KOPT-K1 (cell line): ENCODE data around the gene TRMO.
A peak's percentile ranks its signal among the peaks of the same experiment; 100 is the strongest.

Source experiments
- H3K27ac ChIP-seq: fragments of 200-600 bp; sonication (generic); 2 replicates; pipeline ENCODE4 v1.5.1; 2016; ENCODE audit warnings: antibody characterized with exemption, mild to moderate bottlenecking, low read depth, low read length; ENCODE audit not compliant: poor library complexity, severe bottlenecking
- H3K36me3 ChIP-seq: fragments of 200-600 bp; sonication (generic); 2 replicates; pipeline ENCODE4 v1.5.1; 2017; ENCODE audit warnings: antibody characterized with exemption, mild to moderate bottlenecking, low read length, moderate library complexity; ENCODE audit not compliant: insufficient read depth
- H3K9me3 ChIP-seq: fragments of 200-600 bp; sonication (generic); 2 replicates; pipeline ENCODE4 v1.5.1; 2017; ENCODE audit warnings: antibody characterized with exemption, low read length, mild to moderate bottlenecking; ENCODE audit not compliant: insufficient read depth, poor library complexity, severe bottlenecking

Gene TRMO

DNA sequence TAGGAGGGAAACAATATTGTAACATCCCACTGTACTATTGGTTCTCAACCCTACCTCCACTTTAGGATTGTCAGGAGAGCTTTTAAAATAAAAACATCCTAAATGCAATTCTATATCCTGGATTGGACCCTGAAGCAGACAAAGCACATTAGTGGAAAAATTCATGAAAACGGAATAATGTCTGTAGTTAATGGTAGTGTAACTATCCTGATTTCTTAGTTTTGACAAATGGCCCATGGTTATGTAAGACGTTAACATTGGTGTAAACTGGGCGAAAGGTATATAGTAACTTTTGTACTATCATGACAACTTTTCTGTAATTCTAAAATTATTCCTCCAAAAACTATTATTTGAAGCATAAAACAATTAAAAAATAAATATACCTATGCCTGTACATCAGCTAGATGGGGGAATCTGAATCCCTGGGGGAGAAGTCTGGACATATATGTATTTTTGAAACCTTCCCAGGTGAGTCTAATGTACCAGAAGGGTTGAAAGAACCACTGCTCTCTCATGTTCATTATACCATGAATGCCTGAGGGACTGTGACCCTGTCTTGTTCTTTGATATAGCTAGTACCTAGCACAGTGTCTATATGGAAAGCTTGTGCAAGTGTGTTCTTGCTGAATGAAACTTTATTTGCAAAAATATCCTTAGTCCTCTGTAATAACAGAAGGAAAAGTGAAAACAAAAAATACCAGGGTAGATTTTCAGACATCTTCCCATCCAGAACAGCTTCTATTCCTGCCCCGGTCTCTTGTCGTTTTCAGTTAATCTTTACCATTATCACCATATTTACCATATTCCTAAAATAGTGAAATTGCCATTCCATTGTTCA lies 3.4 kb upstream of the TRMO start:
- H3K9me3 ChIP-seq: no peaks in the 10 kb centered on the region
- H3K27ac ChIP-seq: no peak overlapping the region
- no peaks in the 10 kb centered on the region for H3K36me3 ChIP-seq

DNA sequence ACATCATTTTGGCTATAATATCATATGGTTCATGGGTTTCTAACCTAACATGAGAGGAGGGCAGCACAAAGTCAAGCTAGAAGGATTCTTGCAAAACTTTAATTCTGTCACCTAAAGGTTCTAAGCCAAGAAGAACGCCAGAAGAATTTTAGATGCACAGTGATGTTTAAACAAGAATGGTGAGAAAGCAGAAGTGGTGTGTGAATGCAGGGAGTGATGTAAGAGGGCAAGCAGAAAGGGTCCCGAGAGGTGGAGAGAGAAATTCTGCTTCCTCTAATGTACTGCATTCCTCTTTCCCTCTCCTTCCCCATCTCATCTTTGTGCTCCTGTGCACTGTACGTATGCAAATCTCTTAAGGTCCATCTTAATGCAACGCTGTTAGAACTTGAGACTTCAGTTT lies 2.1 kb upstream of the TRMO start:
- no peak overlapping the region for H3K27ac ChIP-seq
- H3K36me3 ChIP-seq: no peaks in the 10 kb centered on the region
- H3K9me3 ChIP-seq: no peaks in the 10 kb centered on the region

- Histone ChIP-seq H3K27ac (peak overlapping the region; percentile 83), H3K36me3 (no peaks in the 10 kb centered on the region), H3K9me3 (no peaks in the 10 kb centered on the region)
Measured at GRCh38 chr9:97923529-97924108, 1.3 kb upstream of the TRMO start.

GRCh38 chr9:97919217-97919813 lies 3.0 kb downstream of the TRMO start:
- Histone ChIP-seq H3K9me3 (no peaks in the 10 kb centered on the region), H3K27ac (no peak overlapping the region), H3K36me3 (peaks cover 19% of the 10 kb centered on the region)

DNA sequence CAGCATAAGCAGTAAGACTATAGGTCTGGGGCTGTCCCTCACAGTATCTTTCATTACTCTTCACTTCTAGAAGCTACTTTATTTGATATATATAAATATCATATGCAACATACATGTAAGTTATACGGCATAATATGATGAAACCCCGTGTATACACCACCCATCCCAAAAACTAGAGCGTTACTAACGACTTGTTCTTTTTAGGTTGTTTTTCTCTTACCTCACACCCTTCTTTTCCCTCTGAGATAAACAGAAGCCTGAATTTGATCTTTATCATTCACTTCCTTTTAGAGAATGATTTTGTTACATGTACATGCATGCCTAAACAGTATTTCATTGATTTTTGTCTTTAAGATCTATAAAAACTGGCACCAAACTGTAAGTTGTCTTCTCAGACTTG lies 3.7 kb downstream of the TRMO start:
- no peak overlapping the region for H3K27ac ChIP-seq
- H3K9me3 ChIP-seq: no peaks in the 10 kb centered on the region
- H3K36me3 ChIP-seq: peaks cover 25% of the 10 kb centered on the region

DNA sequence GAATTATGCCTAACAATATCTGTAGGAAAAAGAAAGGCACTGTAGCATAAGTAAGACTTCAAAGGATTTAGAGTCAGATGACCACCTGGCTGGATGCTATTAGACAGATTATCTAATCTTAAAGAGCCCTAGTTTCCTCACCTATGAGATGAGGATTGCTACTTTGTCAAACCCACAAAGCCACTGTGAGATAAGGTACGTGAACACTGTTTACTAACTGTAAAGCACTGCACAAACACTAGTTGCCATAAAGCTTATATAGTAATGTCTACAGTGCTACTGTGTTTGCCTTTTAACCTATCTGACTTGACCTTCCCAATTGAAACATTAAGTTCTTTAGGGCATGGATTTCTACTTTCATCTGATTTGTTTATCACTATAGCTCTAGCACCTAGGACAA lies 10.3 kb downstream of the TRMO start:
- Histone ChIP-seq H3K9me3 (no peaks in the 10 kb centered on the region), H3K36me3 (peaks cover 90% of the 10 kb centered on the region)

GRCh38 chr9:97911528-97911927 lies 10.8 kb downstream of the TRMO start:
- H3K36me3 ChIP-seq: peaks cover 91% of the 10 kb centered on the region
- H3K27ac ChIP-seq: no peak overlapping the region

More for the DNA sequence above, 10.3 kb downstream of the TRMO start:
- no peak overlapping the region for H3K27ac ChIP-seq

DNA sequence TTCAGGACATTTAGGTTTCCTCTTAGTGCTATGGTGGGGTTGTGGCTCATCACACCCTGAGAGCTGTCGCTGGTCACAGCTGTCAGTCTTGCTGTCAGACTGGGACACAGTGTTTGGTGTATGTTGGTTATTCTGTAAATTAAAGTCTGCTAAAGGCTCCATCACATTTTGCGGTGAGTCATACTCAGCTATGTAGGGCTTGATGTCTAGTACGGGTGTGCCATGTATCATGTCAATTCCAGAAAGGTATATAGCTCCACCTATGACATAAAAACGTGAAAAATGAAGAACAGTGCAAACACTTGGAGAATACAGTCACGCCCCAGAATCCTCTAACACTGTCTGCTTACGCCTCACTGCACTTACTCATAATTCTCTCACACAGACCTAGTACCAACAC lies 11.9 kb downstream of the TRMO start:
- no peaks in the 10 kb centered on the region for H3K9me3 ChIP-seq
- no peak overlapping the region for H3K27ac ChIP-seq
- H3K36me3 ChIP-seq: peaks cover 86% of the 10 kb centered on the region

More at GRCh38 chr9:97911528-97911927, 10.8 kb downstream of the TRMO start:
- H3K9me3 ChIP-seq: no peaks in the 10 kb centered on the region

- H3K36me3 ChIP-seq: peaks cover 82% of the 10 kb centered on the region
- H3K9me3 ChIP-seq: no peaks in the 10 kb centered on the region
- H3K27ac ChIP-seq: no peak overlapping the region
Measured at GRCh38 chr9:97908705-97909104, 13.6 kb downstream of the TRMO start.

DNA sequence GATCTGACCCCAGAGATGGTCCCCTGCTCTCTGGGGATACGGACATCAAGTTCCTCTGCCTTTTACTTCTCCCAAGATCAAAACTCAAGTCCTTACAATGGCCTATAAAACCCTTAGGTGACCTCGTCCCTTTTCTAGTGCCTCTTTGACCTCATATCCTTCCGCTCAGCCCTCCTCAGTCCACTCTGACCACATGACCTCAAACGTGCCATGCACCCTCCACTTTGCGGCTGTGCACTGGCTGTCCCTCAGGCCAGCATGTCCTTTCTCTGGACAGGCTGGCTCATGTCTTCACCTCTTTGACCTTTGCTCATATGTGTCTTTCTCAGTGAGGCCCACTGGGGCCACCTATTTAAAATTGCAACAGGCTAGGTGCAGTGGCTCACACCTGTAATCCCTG lies 14.7 kb downstream of the TRMO start:
- Histone ChIP-seq H3K27ac (no peak overlapping the region), H3K9me3 (no peaks in the 10 kb centered on the region), H3K36me3 (peaks cover 82% of the 10 kb centered on the region)

DNA sequence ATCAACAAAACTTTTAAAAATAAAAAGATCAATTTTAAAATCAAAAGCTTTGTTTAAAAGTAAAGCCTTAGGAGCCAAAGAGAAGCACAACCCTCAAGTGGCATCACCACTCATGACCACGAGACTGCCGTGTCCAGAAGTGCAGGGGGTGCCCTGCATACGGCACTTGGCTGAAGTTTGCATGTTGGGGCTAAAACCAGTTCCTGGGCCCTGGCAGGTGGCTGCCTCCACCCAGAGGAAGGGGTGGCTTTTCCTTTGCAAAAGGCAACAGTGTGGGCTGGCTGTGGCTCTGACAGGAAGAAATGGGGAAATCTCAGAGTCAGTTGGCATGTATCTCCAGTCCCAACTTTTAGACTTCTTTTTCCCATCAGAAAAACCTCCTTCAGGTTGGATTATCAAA lies 15.3 kb downstream of the TRMO start:
- peaks cover 76% of the 10 kb centered on the region for H3K36me3 ChIP-seq
- H3K27ac ChIP-seq: no peak overlapping the region
- H3K9me3 ChIP-seq: no peaks in the 10 kb centered on the region

- Histone ChIP-seq H3K9me3 (no peaks in the 10 kb centered on the region), H3K27ac (no peak overlapping the region), H3K36me3 (peaks cover 69% of the 10 kb centered on the region)
Measured at GRCh38 chr9:97906236-97906831, 16.0 kb downstream of the TRMO start.

DNA sequence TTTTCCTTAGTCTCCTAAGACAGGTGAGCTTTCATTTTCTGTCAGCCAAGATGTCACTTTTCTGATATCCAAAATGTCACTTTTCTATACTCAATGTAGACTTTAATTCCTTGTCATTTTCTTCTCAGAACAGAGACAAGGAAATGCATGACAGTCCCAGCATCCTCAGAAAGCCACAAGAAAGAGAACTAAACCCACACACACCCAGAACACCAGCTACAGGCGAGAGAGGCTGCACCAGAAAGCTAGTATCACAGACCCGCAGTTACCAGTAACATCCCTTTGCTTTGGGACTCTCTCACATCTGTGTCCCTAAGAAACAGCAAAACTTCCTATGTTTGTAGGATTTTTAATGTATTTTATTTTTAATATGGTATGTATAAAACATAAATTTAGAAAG lies 17.1 kb downstream of the TRMO start:
- H3K36me3 ChIP-seq: peaks cover 64% of the 10 kb centered on the region
- no peak overlapping the region for H3K27ac ChIP-seq
- no peaks in the 10 kb centered on the region for H3K9me3 ChIP-seq

DNA sequence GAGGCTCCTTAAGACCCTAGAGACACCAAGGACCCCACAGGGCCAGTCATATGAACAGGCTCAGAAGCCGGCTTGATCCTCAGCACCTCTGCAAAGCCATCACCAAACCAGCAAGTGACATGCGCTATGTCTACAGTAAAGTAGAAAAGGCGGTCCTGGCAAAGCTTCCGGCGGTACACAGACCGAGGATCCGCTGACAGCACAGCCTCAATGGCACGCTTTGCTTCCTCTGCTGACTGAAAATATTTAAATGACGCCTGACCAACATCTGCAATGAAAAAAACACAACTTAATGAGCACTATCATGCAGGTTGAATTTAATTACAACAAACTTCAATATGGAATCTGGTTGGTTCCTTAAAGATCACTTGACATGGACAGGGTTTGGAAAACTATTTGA lies 17.6 kb downstream of the TRMO start:
- Histone ChIP-seq H3K27ac (no peak overlapping the region), H3K9me3 (no peaks in the 10 kb centered on the region), H3K36me3 (peaks cover 62% of the 10 kb centered on the region)

GRCh38 chr9:97903177-97903576 lies 19.1 kb downstream of the TRMO start:
- no peak overlapping the region for H3K27ac ChIP-seq
- peaks cover 47% of the 10 kb centered on the region for H3K36me3 ChIP-seq
- H3K9me3 ChIP-seq: no peaks in the 10 kb centered on the region
